Fibroblast of lung (primary cell): Measurements from ENCODE around the gene SLIT3.

Source experiments
- EZH2 ChIP-seq: IDR thresholded peaks from 2 replicates; pipeline ENCODE4 v1.5.1; 2012; ENCODE audit warnings: low read length, control low read depth, mild to moderate bottlenecking; ENCODE audit errors: missing control alignments
- TF ChIP-seq, protein P1 (sequence below), 2 donors: IDR thresholded peaks in 1 of 2; conservative IDR thresholded peaks in 1 of 2; 1 replicate in 1 of 2; 2 replicates in 1 of 2; pipeline ENCODE4 v1.5.1; 2011 to 2012; ENCODE audit warnings: low read length in 2 of 2, control low read depth in 1 of 2, inconsistent platforms in 1 of 2, low read depth in 1 of 2, mild to moderate bottlenecking in 1 of 2

DNA sequence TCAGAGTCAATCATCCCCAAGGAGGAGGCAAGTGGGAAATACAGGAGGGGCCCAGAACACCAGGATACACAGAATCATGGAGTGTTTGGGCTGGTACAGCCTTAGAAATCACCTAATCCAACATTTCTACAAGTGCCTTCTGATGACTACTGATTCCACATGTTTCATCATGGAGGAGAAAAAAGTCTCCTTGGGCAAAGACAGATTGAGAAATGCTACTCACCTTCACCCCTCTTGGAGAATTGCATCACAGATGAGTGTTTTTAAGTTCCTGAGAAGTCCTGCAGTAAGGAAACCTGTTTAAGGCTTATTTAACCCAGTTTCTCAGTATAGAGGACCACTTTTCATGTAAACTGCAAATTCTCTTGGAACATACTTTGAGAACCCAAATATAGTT, 2.2 kb upstream of the SLIT3 start:
- TF ChIP-seq, protein P1, sequence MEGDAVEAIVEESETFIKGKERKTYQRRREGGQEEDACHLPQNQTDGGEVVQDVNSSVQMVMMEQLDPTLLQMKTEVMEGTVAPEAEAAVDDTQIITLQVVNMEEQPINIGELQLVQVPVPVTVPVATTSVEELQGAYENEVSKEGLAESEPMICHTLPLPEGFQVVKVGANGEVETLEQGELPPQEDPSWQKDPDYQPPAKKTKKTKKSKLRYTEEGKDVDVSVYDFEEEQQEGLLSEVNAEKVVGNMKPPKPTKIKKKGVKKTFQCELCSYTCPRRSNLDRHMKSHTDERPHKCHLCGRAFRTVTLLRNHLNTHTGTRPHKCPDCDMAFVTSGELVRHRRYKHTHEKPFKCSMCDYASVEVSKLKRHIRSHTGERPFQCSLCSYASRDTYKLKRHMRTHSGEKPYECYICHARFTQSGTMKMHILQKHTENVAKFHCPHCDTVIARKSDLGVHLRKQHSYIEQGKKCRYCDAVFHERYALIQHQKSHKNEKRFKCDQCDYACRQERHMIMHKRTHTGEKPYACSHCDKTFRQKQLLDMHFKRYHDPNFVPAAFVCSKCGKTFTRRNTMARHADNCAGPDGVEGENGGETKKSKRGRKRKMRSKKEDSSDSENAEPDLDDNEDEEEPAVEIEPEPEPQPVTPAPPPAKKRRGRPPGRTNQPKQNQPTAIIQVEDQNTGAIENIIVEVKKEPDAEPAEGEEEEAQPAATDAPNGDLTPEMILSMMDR (conservative IDR thresholded peaks at IDR 0.05 in 1 of 2, IDR thresholded peaks at IDR 0.05 in 1 of 2; ENCODE audit: low read depth in 1 of 2, low read length in 2 of 2) = no peak
- TF ChIP-seq EZH2 = no peak
